IPS DF 19.7 (cell line): ENCODE results near the gene SMC3.
"Not testable (repeated sequence)": the region's sequence is repeated elsewhere in the genome, so short reads cannot be mapped to it uniquely, and the experiment has no call there.

Experiments used
- DNase-seq: peaks from one replicate; pipeline ENCODE4 v3.0.0-alpha.2; 2013; ENCODE audit warnings: low read depth, low spot score

Gene SMC3

GRCh38 chr10:110567201-110568054, at the start of gene SMC3:
Gene SMC3 (plus strand): TSS chr10:110567695. CDS start chr10:110567817, 122 bp downstream.
- DNase-seq, result peak; percentile 88

- DNase-seq, result no peak
Measured at GRCh38 chr10:110522365-110522988, 45.0 kb upstream of the SMC3 start.

GRCh38 chr10:110523736-110524135, 43.8 kb upstream of the SMC3 start:
- DNase-seq, result no peak

GRCh38 chr10:110524179-110524858, 43.2 kb upstream of the SMC3 start:
- no peak for DNase-seq

- DNase-seq, result no peak
Measured at GRCh38 chr10:110524859-110525232, 42.6 kb upstream of the SMC3 start.

- no peak for DNase-seq
Measured at GRCh38 chr10:110525349-110526260, 41.9 kb upstream of the SMC3 start.

- DNase-seq, result no peak
Measured at GRCh38 chr10:110527731-110528171, 39.7 kb upstream of the SMC3 start.

- DNase-seq, result no peak
Measured at GRCh38 chr10:110528224-110528996, 39.1 kb upstream of the SMC3 start.

GRCh38 chr10:110528997-110529524, 38.4 kb upstream of the SMC3 start:
- DNase-seq, result not testable (repeated sequence)

GRCh38 chr10:110529596-110530011, 37.9 kb upstream of the SMC3 start:
- DNase-seq, result no peak

- no peak for DNase-seq
Measured at GRCh38 chr10:110530131-110530831, 37.2 kb upstream of the SMC3 start.

- no peak for DNase-seq
Measured at GRCh38 chr10:110531687-110532086, 35.8 kb upstream of the SMC3 start.

GRCh38 chr10:110532628-110533027, 34.9 kb upstream of the SMC3 start:
- DNase-seq, result not testable (repeated sequence)

GRCh38 chr10:110533149-110533548, 34.3 kb upstream of the SMC3 start:
- no peak for DNase-seq

- no peak for DNase-seq
Measured at GRCh38 chr10:110534571-110534970, 32.9 kb upstream of the SMC3 start.

GRCh38 chr10:110535958-110536891, 31.3 kb upstream of the SMC3 start:
- no peak for DNase-seq

- no peak for DNase-seq
Measured at GRCh38 chr10:110539091-110539490, 28.4 kb upstream of the SMC3 start.

GRCh38 chr10:110540031-110540430, 27.5 kb upstream of the SMC3 start:
- DNase-seq, result no peak
